Measurements from ENCODE around the gene KRCC1. TPM values are rescaled to one million over a fixed set of nuclear protein-coding genes. Genes with fewer than 3 reads are reported as not detected.
"Not testable (repeated sequence)": the region's sequence is repeated elsewhere in the genome, so short reads cannot be mapped to it uniquely, and the experiment has no call there.

The KRCC1 gene
- total RNA-seq, 1 donor from 2014 or later, result 24.3 TPM

DNA sequence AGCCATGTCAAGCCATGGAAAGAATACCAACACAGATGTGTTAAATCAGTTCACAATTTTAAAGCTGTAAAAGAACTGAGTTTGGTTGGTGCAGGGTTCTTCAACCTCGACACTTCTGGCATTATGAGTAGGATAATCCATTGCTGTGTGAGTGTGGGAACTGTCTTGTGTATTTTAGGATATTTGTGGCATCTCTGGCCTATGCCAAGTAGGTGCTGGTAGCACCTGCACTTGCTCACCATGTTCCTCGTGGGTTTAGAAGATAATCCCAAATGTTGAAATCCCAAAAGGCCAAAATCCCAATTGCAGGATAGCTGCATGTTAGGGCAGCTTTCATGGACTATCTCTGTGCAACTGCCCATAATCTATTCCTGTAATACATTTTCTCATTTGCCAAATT, 3.8 kb downstream of the KRCC1 start:
- Histone ChIP-seq H3K36me3 (peaks cover 0 to 3% of the 10 kb centered on the region in 2 donors), H3K9me3 (no peaks in the 10 kb centered on the region), H3K27ac (no peak overlapping the region), H3K4me1 (peaks cover 44% of the 10 kb centered on the region), H3K27me3 (no peaks in the 10 kb centered on the region), H3K4me3 (no peak overlapping the region)
- TF ChIP-seq POLR2A (IDR thresholded peaks at IDR 0.05) (no peak), POLR2AphosphoS5 (IDR thresholded peaks at IDR 0.05; ENCODE audit: insufficient read depth in 1 of 2, low read depth in 1 of 2) (no peak)
- TF ChIP-seq, protein P1, sequence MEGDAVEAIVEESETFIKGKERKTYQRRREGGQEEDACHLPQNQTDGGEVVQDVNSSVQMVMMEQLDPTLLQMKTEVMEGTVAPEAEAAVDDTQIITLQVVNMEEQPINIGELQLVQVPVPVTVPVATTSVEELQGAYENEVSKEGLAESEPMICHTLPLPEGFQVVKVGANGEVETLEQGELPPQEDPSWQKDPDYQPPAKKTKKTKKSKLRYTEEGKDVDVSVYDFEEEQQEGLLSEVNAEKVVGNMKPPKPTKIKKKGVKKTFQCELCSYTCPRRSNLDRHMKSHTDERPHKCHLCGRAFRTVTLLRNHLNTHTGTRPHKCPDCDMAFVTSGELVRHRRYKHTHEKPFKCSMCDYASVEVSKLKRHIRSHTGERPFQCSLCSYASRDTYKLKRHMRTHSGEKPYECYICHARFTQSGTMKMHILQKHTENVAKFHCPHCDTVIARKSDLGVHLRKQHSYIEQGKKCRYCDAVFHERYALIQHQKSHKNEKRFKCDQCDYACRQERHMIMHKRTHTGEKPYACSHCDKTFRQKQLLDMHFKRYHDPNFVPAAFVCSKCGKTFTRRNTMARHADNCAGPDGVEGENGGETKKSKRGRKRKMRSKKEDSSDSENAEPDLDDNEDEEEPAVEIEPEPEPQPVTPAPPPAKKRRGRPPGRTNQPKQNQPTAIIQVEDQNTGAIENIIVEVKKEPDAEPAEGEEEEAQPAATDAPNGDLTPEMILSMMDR (IDR thresholded peaks at IDR 0.05), result no peak
- DNase-seq (ENCODE audit: extremely low spot score in 2 of 2), result no peak
- intact Hi-C loops (cut with DNase I), result no loop called here

DNA sequence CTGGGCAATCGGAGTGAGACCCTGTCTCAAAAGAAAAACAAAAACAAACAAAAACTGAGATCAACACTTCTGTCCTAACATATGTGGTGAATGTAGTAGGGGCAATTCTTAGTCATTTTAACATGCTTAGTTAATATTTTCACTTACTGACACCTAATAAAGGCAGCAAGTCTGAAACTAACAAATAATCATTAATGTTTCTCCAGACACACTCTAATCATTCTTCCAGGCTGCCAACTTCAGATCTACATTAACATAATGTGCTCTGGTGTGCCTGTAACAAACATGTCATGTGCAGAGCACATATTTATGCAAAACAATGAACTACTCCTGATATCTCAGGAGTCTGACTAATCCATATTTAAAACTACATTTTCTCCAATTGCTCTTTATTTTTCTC, 6.0 kb downstream of the KRCC1 start:
- Histone ChIP-seq H3K4me1 (peaks cover 35% of the 10 kb centered on the region), H3K27ac (no peak overlapping the region), H3K27me3 (no peaks in the 10 kb centered on the region), H3K9me3 (no peaks in the 10 kb centered on the region), H3K36me3 (peaks cover 0 to 3% of the 10 kb centered on the region in 2 donors), H3K4me3 (no peak overlapping the region)
- no peak for DNase-seq (ENCODE audit: extremely low spot score in 2 of 2)
- TF ChIP-seq, protein P1 (IDR thresholded peaks at IDR 0.05), result no peak
- intact Hi-C loops (cut with DNase I), result no loop called here

DNA sequence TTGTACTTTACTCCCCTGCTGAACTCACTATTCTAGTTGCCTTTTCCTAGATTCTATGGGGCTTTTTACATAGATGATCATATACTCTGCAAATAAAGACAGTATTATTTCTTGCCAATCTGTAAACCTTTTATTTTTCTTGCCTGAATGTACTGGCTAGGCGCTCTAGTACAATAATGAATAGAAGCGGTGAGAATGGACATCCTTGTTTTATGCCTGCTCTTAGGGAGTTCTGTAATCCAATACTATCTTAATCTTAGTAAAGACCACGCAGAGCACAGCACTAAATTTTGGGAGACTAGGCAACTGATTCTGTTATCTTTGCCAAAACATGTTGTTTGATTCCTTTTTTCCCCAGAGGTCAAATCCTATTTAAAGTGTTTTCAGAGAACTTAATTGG, 7.0 kb downstream of the KRCC1 start:
- H3K4me3 ChIP-seq, result no peak overlapping the region
- H3K27ac ChIP-seq, result no peak overlapping the region
- no peak for DNase-seq (ENCODE audit: extremely low spot score in 2 of 2)
- H3K9me3 ChIP-seq, result no peaks in the 10 kb centered on the region
- H3K36me3 ChIP-seq, result no peaks in the 10 kb centered on the region
- no peaks in the 10 kb centered on the region for H3K27me3 ChIP-seq
- TF ChIP-seq POLR2A (IDR thresholded peaks at IDR 0.05), result no peak
- TF ChIP-seq, protein P1 (IDR thresholded peaks at IDR 0.05), result no peak
- no peak for TF ChIP-seq POLR2AphosphoS5 (IDR thresholded peaks at IDR 0.05; ENCODE audit: insufficient read depth in 1 of 2, low read depth in 1 of 2)
- H3K4me1 ChIP-seq, result peaks cover 33% of the 10 kb centered on the region
- intact Hi-C loops (cut with DNase I), result no loop called here

DNA sequence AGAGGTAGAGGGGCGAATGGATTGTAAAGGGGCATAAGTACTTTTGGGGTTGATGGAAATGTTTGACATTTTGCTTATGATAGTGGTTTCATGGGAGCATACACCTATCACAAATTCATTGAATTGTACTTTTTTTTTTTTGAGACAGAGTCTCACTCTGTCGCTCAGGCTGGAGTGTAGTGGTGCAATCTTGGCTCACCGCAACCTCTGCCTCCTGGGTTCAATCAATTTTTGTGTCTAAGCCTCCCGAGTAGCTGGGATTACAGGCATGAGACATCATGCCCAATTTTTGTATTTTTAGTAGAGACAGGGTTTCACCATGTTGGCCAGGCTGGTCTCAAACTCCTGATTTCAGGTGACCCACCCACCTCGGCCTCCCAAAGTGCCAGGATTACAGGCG, 10.0 kb downstream of the KRCC1 start:
- intact Hi-C loops (cut with DNase I); H3K4me3 ChIP-seq; H3K27me3 ChIP-seq; H3K27ac ChIP-seq; H3K9me3 ChIP-seq; DNase-seq (ENCODE audit: extremely low spot score in 2 of 2); H3K36me3 ChIP-seq: not testable (repeated sequence)
- peaks cover 11% of the 10 kb centered on the region for H3K4me1 ChIP-seq

DNA sequence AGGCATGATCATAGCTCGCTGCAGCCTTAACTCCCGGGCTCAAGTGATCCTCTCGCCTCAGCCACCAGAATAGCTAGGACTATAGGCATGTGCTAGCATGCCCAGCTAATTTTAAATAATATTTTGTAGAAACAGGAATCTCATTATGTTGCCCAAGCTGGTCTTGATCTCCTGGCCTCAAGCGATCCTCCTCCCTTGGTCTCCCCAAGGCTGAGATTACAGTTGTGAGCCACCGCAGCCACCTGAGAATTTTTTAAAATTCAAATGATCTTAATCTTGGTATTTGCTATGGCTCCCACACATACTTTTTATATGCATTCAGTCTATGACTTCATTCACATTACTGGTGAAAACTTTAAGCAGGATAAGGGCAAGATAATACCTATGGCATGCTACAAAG, 13.1 kb downstream of the KRCC1 start:
- no peak overlapping the region for H3K27ac ChIP-seq

More for the DNA sequence above, 13.1 kb downstream of the KRCC1 start:
- TF ChIP-seq POLR2A (IDR thresholded peaks at IDR 0.05), result no peak
- TF ChIP-seq POLR2AphosphoS5 (IDR thresholded peaks at IDR 0.05; ENCODE audit: insufficient read depth in 1 of 2, low read depth in 1 of 2), result no peak
- TF ChIP-seq, protein P1 (IDR thresholded peaks at IDR 0.05), result no peak
- no peaks in the 10 kb centered on the region for H3K36me3 ChIP-seq
- peaks cover 11% of the 10 kb centered on the region for H3K4me1 ChIP-seq
- no peaks in the 10 kb centered on the region for H3K9me3 ChIP-seq
- no peak for DNase-seq (ENCODE audit: extremely low spot score in 2 of 2)
- H3K4me3 ChIP-seq, result no peak overlapping the region
- H3K27me3 ChIP-seq, result no peaks in the 10 kb centered on the region
- intact Hi-C loops (cut with DNase I), result no loop called here
